ENCODE results near the gene SORBS2.

DNA sequence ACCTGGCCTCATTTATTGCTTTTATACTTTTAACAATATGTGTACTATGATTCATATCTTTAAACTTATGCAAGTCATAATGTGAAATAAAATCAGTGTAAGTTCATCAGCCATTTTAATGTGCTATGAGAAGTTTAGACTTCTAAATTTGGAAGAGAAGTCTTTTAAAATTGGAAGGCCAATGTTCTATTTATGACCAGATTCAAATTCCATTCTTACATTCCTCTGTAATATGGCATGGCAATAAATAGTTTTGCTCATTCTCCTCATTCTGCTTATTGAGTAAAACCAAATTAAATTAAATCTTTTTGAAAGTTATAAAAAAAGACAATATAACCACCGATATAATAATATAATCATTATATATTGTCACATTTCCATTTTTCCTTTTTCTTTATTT, 126.2 kb downstream of the SORBS2 start:
- TF ChIP-seq, protein P1, sequence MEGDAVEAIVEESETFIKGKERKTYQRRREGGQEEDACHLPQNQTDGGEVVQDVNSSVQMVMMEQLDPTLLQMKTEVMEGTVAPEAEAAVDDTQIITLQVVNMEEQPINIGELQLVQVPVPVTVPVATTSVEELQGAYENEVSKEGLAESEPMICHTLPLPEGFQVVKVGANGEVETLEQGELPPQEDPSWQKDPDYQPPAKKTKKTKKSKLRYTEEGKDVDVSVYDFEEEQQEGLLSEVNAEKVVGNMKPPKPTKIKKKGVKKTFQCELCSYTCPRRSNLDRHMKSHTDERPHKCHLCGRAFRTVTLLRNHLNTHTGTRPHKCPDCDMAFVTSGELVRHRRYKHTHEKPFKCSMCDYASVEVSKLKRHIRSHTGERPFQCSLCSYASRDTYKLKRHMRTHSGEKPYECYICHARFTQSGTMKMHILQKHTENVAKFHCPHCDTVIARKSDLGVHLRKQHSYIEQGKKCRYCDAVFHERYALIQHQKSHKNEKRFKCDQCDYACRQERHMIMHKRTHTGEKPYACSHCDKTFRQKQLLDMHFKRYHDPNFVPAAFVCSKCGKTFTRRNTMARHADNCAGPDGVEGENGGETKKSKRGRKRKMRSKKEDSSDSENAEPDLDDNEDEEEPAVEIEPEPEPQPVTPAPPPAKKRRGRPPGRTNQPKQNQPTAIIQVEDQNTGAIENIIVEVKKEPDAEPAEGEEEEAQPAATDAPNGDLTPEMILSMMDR (conservative IDR thresholded peaks at IDR 0.05; ENCODE audit: low read length) = no peak
- no peak for TF ChIP-seq EZH2phosphoT487 (IDR thresholded peaks at IDR 0.05; ENCODE audit: borderline replicate concordance)

Measured in Loucy (cell line).